Cardiac fibroblast (primary cell): ENCODE measurements around the gene MYO16.
A peak's percentile ranks its signal among the peaks of the same experiment; 100 is the strongest.

ENCODE experiments used
- DNase-seq, 2 donors: peaks; one replicate each; pipeline versions ENCODE4 v3.0.0 to v3.0.0-alpha.2; 2010; ENCODE audit warnings: low read depth in 2 of 2
- H3K4me3 ChIP-seq, 2 donors: replicated peaks in 1 of 2; 1 replicate in 1 of 2; 2 replicates in 1 of 2; pipeline ENCODE4 v1.5.1; 2011; ENCODE audit warnings: low read depth in 2 of 2, low read length in 2 of 2, mild to moderate bottlenecking in 2 of 2, moderate library complexity in 1 of 2
- TF ChIP-seq, protein P1 (sequence below): IDR thresholded peaks from one replicate; pipeline ENCODE4 v1.5.1; 2011; ENCODE audit warnings: low read depth, mild to moderate bottlenecking, low read length, inconsistent platforms

The MYO16 gene

DNA sequence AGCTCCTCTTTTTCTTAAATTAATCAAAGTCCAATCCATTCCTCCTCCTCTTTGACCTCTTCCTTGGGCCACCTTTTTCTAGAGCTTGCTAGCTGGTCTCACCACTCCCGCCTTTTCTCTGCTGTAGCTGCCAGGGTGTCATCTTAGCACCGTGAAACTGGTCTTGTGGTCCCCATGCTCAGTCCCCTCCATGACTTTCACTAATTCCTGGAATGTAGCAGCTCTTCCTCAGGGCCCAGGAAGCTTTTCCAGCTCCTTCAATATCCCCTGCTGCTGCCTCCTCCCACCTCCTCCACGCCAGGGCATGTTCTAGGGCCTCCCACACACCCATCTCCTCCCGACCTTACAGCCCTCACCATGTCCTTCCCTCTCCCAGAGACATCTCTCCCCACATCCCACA lies 222.2 kb downstream of the MYO16 start:
- H3K4me3 ChIP-seq, result no peak overlapping the region
- TF ChIP-seq, protein P1, sequence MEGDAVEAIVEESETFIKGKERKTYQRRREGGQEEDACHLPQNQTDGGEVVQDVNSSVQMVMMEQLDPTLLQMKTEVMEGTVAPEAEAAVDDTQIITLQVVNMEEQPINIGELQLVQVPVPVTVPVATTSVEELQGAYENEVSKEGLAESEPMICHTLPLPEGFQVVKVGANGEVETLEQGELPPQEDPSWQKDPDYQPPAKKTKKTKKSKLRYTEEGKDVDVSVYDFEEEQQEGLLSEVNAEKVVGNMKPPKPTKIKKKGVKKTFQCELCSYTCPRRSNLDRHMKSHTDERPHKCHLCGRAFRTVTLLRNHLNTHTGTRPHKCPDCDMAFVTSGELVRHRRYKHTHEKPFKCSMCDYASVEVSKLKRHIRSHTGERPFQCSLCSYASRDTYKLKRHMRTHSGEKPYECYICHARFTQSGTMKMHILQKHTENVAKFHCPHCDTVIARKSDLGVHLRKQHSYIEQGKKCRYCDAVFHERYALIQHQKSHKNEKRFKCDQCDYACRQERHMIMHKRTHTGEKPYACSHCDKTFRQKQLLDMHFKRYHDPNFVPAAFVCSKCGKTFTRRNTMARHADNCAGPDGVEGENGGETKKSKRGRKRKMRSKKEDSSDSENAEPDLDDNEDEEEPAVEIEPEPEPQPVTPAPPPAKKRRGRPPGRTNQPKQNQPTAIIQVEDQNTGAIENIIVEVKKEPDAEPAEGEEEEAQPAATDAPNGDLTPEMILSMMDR, result no peak
- DNase-seq, result no peak

DNA sequence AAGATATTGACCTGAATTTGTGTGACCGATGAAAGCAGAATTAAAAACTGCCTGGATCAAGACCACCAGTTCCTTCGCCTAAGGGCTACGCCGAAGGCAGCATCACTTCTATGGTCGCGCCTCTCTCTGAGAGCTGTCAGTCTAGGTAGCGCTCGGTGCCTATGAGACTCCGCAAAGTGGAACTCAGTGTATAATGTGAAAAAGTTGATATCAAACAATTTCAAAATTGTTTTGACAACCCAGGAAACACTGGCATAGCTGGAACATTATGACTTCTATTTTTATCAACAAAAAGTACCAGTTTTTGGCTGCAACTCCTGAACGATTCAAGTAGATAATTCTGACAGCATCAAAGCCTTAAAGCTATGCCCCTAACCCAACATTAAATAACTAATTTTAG lies 223.6 kb downstream of the MYO16 start:
- DNase-seq, result no peak
- H3K4me3 ChIP-seq, result no peak overlapping the region
- TF ChIP-seq, protein P1, result no peak

DNA sequence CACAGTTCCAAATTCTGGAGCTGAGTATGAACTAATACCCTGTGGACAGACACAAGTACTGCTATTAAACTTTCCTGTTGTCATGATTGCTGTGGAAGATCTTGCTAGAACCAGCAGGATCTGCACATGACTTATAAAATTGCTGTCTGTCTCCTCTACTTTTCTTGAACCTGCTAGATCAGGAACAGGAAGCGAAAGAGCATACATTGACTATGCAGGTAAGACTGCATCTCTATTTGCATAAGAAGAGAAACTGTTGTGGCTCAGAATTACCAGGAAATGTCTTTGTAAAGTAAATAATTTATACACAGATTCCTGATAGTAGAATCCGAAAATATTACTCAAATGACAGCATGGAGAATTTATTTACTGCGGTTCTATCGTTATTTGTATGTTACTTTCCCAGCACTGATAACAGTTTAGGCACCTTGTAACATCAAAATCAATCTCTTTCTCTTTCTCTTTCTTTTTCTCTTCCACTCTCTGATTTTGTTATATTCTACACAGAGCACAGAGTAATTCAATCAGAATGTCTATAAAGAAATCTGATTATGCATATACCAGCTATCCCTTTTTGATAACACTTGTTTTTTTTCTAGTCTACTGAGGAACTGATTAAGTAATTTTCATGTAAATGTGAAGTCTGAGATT lies 226.5 kb downstream of the MYO16 start:
- no peak for DNase-seq
- H3K4me3 ChIP-seq, result no peak overlapping the region
- TF ChIP-seq, protein P1, result no peak

DNA sequence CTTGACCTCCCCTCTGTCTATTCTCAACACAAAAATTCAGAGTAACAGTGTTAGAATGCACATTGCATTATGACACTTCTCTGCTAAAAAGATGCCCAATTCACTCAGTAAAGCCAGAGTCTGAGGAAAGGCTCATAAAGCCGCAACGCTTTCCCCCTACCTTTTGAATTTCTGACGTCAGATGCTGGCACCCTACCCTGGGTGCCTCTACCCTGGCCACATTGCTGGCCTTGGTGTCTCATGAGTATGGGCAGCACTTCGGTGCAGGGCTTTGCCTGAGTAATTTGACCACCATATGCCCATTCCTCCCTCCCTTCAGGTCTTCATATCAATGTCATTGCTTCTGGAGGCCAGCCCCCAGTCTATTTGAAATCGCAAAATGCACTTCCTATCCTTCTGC lies 229.3 kb downstream of the MYO16 start:
- H3K4me3 ChIP-seq, result no peak overlapping the region
- DNase-seq, result no peak
- TF ChIP-seq, protein P1, result no peak

DNA sequence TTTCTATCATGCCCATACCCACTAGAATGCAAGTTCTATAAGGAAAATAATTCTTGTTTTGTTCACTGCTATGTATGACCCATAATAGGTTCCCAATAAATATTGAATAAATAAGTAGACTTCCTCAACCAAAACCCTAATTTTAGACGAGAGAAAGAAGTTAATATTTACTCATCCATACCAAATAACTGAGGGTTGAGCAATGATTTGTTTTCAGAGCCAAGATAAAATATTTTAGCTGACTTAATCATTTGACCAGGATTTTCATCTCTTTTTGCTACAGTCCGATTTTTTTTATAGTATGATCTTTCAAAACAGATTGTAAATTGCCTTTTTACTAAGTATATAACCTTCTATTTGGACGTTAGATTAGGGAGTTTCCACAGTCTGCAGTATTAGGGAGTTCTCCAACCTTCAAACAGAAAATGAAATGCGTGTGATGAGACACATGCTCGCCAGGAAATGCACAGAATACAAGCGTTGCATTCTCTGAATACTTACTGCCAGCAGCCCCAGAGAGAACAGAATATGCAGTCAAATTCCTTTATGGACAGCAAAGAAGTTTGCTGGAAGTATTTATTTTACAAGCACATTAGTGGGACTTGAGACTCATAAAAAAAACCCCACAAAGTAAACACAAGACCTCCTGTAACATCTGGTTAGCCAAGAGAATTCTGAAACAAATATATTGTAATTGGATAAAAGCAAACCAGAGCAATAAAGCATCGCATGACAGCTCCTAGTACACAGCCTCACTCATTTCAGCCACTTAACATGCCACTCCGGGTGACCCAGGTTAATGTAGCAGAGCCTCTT lies 230.0 kb downstream of the MYO16 start:
- DNase-seq, result peak; percentile 65 to 70
- H3K4me3 ChIP-seq, result peak overlapping the region in 1 of 2 donors; percentile 13
- TF ChIP-seq, protein P1, result no peak

DNA sequence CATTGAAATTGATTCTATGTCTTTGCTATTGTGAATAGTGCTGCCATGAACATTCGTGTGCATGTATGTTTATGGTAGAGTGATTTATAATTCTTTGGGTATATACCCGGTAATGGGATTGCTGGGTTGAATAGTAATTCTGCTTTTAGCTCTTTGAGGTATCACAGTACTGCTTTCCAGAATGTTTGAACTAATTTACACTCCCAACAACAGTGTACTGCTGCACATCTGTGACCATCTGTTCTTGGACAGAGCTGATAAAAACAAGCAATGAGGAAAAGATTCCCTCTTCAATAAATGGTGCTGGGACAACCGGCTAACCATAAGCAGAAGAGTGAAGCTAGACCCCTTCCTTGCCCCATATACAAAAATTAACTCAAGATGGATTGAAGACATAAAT lies 231.0 kb downstream of the MYO16 start:
- DNase-seq, result no peak
- no peak overlapping the region for H3K4me3 ChIP-seq
- TF ChIP-seq, protein P1, result no peak
